NCI-H1105 treated with DMSO at 0.1 percent for 48 hours (cell line): ENCODE data around the gene DYRK4.

Source experiments
- DNase-seq: peaks from one replicate; lab custom pipeline; 2025; lab: John Stamatoyannopoulos, UW

The DYRK4 gene

GRCh38 chr12:4626543-4626942, 64.5 kb downstream of the DYRK4 start:
- no peak for DNase-seq

DNA sequence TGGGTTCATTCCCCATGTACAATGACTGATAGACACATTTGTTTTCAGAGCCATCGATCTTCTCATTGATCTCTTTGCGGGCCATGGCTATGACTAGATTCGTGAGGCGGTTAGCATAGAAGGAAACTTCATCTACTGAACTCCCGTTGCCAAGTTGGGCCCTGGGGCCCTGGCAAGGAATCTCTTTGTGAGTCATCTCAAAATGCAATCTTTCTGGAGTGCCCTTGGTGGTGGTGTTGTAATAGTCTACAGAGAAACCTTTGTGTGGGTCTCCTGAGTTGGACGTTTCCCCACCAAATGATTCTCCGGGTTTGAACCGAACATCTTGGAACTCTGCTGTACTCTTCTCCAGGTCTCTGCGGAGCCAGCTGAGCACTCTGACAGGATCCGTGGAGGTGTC, 66.4 kb downstream of the DYRK4 start:
- no peak for DNase-seq

DNA sequence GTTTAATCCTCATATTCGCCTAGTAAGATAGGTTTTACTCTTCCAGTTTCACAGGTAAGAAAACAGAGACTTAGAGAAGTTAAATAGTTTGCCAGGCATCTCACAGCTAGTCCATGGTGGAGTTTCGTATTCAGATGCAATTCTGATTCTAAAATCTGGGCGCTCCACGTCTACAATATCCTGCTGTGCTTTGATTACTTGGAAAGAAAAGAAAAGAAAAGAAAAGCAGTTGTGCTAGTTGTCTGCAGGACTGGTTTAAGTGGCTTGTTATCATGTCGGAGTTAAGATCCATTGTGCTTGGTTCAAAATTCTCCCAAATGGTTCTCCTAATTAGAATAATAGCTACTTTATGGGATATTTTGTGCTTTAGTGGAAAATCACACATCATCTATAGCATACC, 68.3 kb downstream of the DYRK4 start:
- no peak for DNase-seq

- no peak for DNase-seq
These were observed 81.7 kb downstream of the DYRK4 start for GRCh38 chr12:4643747-4644146.

DNA sequence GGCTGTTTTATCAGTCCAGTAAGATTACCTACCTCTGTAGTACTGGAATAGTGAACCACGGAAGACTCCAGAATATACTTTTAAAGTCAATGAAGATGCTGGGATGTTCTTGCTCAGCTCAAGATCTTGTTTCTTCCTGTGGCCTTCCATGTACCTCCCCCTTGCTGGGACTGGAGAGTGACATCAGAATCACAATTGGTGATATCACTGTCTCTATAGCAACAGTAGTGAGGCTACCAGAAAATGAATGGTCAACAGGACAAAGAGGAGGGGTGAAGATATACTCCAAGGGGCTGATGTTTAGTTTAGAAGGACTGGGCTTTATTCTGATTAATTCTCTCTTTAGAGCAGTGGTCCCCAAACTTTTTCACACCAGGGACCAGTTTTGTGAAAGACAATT, 83.0 kb downstream of the DYRK4 start:
- no peak for DNase-seq

- DNase-seq, result no peak
These were observed 86.1 kb downstream of the DYRK4 start for GRCh38 chr12:4648104-4648500.

DNA sequence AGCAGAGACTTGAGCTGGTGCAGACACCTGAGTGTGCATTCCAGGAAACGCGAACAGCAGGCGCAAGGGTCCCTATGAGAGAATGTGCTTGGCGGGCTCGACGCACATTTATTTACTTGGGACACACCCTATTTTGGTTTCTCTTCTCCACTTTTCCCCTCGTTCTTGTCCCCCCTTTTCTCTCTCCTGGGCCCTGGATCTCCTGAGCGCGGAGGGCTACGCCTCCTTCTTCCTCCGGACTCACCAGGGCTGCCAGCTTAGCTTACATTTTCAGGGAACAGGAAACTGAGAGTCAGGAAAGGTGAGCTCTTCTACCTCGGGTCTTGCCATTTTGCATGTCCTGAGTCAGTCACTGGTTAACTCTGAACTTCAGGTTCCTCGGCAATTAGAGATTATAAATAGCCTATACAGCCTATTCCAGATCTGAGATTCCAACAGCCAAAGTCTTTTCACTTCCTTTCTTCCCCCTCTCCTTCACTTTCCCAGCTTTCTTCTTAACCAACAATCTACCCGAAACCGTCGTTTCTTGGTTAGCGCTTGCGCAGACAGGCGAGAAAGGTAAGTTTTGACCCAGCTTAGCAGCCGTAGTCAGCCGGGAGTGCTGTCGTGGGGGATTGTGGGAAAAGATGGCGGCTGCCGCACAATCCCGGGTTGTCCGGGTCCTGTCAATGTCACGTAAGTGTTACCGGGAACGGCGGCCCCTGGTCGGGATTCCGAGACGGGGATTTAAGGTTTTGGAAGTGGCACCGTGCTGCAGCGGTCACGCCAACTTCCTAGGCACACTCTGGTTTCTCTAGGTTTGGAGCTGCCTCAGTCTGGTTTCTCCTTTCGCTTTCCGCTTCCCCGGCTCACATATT, 86.7 kb downstream of the DYRK4 start, which contains the start of the genes AKAP3 and NDUFA9:
AKAP3 (minus strand) TSS at position 551 of the 857 bp plus-strand sequence. CDS start 10,855 bp downstream, outside the sequence.
NDUFA9 (plus strand) TSS at position 614 of the 857 bp plus-strand sequence; CDS start at position 627, 13 bp downstream.
- peak; percentile 85 for DNase-seq

DNA sequence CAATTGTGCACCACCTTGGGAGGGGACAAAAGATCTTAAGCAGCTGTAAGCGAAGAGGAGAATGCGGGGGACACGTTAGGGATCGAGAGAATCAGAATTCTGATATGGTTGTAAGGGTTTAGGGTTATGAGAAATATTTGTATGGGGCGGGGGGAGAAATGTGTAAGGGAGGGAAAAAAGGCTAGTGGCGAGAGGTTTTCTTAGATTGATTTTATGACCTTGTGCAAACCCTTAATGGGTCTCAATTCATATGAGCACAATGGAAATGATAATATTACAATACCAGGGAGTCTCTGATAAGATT, 87.3 kb downstream of the DYRK4 start:
- no peak for DNase-seq

DNA sequence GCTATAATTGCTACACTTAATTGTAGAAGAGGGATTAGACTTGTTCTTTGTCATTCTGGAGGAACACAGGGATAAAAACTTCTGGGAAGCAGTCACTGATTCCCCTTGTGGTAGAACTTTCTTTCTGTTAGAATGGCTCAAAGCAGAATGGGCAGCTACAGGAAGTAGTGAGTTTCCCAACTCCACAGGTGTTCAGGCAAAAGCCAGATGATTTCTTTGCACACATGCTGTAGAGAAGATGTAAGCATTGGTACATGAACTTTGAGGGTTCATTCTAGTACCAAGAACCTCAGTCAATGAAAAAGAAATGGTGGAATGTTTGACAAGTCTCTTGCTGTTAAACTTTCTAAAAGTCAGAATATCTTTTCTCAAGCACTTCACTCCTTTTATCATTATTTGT, 91.2 kb downstream of the DYRK4 start:
- no peak for DNase-seq

DNA sequence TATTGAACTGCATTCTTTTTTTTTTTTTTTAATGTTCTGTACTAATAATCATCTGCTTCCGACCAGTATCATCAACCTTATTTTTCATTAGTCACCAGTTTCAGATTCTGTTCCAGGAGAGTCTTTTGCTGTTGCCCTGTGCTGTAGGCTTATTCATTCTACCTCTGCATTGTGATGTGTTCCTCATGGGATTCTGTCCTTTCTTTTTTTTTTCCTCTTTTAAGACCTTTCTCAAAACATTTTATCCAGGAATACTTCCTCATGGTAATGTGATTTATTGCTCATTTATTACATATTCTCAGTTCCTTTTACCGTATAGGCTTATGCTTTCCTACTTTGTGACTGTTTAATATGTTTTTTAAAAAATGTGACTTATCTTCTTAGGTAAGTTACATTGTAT, 91.7 kb downstream of the DYRK4 start:
- no peak for DNase-seq
